HepG2 (cell line): ENCODE measurements around the gene TBL3. TPM values are rescaled to one million over a fixed set of nuclear protein-coding genes. Genes with fewer than 3 reads are reported as not detected.

ENCODE experiments used
- ATAD3A ChIP-seq: sonication (generic); formaldehyde crosslinking; IDR thresholded peaks from 2 replicates; pipeline ENCODE4 v1.4.0; 2020; ENCODE audit warnings: missing genetic modification reagents
- CBX2 ChIP-seq, 2 experiments: fragments of 200-600 bp in 1 of 2; sonication (generic); formaldehyde crosslinking in 1 of 2; IDR thresholded peaks; 2 replicates each; pipeline versions ENCODE4 v1.7.0 to v1.8.1; 2018 to 2022; ENCODE audit warnings: low read depth in 2 of 2, low read length in 1 of 2, mild to moderate bottlenecking in 1 of 2, missing genetic modification reagents in 1 of 2
- HOXA7 ChIP-seq: sonication (generic); formaldehyde crosslinking; IDR thresholded peaks from 2 replicates; pipeline ENCODE4 v1.8.1; 2022; ENCODE audit warnings: mild to moderate bottlenecking, missing genetic modification reagents, moderate library complexity
- RFX3 ChIP-seq: IDR thresholded peaks from 2 replicates; pipeline ENCODE4 v1.6.1; 2016; ENCODE audit warnings: missing biosample characterization, missing genetic modification reagents
- TARDBP ChIP-seq: sonication (generic); formaldehyde crosslinking; IDR thresholded peaks from 2 replicates; pipeline ENCODE4 v1.8.0; 2022; ENCODE audit warnings: mild to moderate bottlenecking, missing genetic modification reagents
- ZC3H13 ChIP-seq: sonication (generic); formaldehyde crosslinking; IDR thresholded peaks from 2 replicates; pipeline ENCODE4 v1.8.1; 2023; ENCODE audit warnings: mild to moderate bottlenecking, missing genetic modification reagents, moderate library complexity
- ZNF329 ChIP-seq: sonication (generic); formaldehyde crosslinking; IDR thresholded peaks from 2 replicates; pipeline ENCODE4 v1.9.0; 2021; ENCODE audit warnings: low read depth, mild to moderate bottlenecking, missing genetic modification reagents
- ZNF562 ChIP-seq: sonication (generic); formaldehyde crosslinking; IDR thresholded peaks from 2 replicates; pipeline ENCODE4 v1.8.0; 2022; ENCODE audit warnings: missing genetic modification reagents, borderline replicate concordance
- ZNF564 ChIP-seq: sonication (generic); formaldehyde crosslinking; IDR thresholded peaks from 2 replicates; pipeline ENCODE4 v1.8.1; 2023; ENCODE audit warnings: mild to moderate bottlenecking, missing genetic modification reagents
- ZNF724P ChIP-seq: sonication (generic); formaldehyde crosslinking; IDR thresholded peaks from 2 replicates; pipeline ENCODE4 v1.8.0; 2022; ENCODE audit warnings: missing genetic modification reagents, borderline replicate concordance
- polyA plus RNA-seq, 8 experiments: library from polyadenylated mRNA; depleted of rRNA in 3 of 8; stranded (reverse) in 7 of 8; unstranded in 1 of 8; fragments of >200 nt; fragmentation: Illumina TruSeq in 4 of 8; extraction: Trizol in 4 of 8; gene quantifications; 2 replicates each; pipeline versions ENCODE4 v1.2.1 to v1.2.3, GENCODE V29; 2011 to 2016; ENCODE audit warnings: low read depth in 4 of 8, missing spikeins in 1 of 8, mixed read lengths in 1 of 8; ENCODE audit not compliant: insufficient read depth in 1 of 8
- total RNA-seq, 5 experiments: library from RNA; depleted of rRNA; stranded (reverse); fragments of >200 nt; fragmentation: Illumina TruSeq; extraction: Trizol; gene quantifications; 2 replicates each; pipeline ENCODE4 v1.2.3, GENCODE V29; 2016; ENCODE audit warnings: low read depth in 1 of 5
- TF ChIP-seq, protein P1 (sequence below): sonication (generic); formaldehyde crosslinking; IDR thresholded peaks from 2 replicates; pipeline ENCODE4 v1.4.0; 2020; ENCODE audit warnings: missing genetic modification reagents
- TF ChIP-seq, protein P2 (sequence below): sonication (generic); formaldehyde crosslinking; IDR thresholded peaks from 2 replicates; pipeline ENCODE4 v1.5.0; 2020; ENCODE audit warnings: missing genetic modification reagents
- TF ChIP-seq, protein P3 (sequence below): sonication (generic); formaldehyde crosslinking; IDR thresholded peaks from 2 replicates; pipeline ENCODE4 v1.5.1; 2020; ENCODE audit warnings: missing genetic modification reagents, mild to moderate bottlenecking, borderline replicate concordance
- TF ChIP-seq, protein P4 (sequence below): sonication (generic); formaldehyde crosslinking; IDR thresholded peaks from 2 replicates; pipeline ENCODE4 v1.5.1; 2020; ENCODE audit warnings: mild to moderate bottlenecking, moderate library complexity, missing genetic modification reagents

TBL3 gene
- total and polyA plus RNA-seq, 2 of the 13 experiments (the other 11 are each of a cell fraction or from before 2014, with no cell fraction given) = 16.8 to 38.0 TPM

DNA sequence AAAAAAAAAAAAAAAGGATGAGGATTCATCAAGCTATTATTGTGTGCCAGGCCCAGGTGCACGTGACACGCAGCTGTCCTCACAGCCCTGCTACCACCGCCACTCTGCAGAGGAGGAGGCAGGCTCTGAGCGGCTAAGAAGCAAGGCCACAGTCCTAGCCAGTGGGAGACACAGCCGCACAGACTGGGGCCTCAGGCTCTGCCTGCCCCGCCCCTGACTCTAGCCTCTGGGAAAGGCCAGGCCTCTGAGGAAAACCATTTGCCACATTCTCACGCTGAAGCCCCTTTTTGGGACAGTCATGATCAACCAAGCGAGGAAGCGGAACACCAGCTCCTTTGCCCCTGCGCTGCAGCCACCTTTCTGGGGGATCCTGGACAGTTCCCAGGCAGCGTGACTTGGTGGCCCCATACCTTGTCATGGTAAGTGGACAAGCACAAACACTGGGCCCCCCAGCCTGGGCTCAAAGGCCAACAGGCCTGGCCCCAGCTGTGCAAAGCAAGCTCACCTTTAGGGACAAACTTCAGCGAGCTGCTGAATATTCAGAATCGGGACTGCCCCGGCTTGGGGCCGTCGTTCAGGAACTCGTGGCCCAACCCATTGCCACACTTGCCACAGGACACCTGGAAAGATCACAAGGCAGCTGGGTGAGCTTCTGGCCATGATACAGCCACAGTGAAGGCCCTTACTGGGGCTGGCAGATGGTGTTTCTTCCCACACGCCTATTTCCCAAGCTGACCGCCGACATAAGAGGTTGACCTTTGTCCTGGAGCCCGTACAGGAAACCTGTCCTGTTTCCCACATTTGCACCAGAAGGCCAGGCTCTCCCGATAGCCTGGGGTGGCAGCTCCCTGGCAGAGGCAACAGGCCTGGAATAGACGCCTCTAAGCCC is 31.3 kb upstream of the TBL3 start (continued):
- TF ChIP-seq ZNF329 (CRISPR knock-in tag) = 0 out of 2 replicates have a peak, but pooled peaks have one; percentile 16
- TF ChIP-seq ZNF724P (CRISPR knock-in tag) = peak; percentile 72; the same call in 1 of the 2 replicates
- TF ChIP-seq ATAD3A (CRISPR knock-in tag) = no peak
- TF ChIP-seq ZNF564 (CRISPR knock-in tag) = peak; percentile 32; the same call in 1 of the 2 replicates
- TF ChIP-seq, protein P1, sequence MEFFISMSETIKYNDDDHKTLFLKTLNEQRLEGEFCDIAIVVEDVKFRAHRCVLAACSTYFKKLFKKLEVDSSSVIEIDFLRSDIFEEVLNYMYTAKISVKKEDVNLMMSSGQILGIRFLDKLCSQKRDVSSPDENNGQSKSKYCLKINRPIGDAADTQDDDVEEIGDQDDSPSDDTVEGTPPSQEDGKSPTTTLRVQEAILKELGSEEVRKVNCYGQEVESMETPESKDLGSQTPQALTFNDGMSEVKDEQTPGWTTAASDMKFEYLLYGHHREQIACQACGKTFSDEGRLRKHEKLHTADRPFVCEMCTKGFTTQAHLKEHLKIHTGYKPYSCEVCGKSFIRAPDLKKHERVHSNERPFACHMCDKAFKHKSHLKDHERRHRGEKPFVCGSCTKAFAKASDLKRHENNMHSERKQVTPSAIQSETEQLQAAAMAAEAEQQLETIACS (CRISPR knock-in tag) = no peak
- no peak for TF ChIP-seq CBX2 (IDR thresholded peaks at IDR 0.05; ENCODE audit: low read depth, low read length)
- TF ChIP-seq CBX2 (CRISPR knock-in tag; IDR thresholded peaks at IDR 0.05; ENCODE audit: low read depth) = no peak
- peak; percentile 96 for TF ChIP-seq TARDBP (CRISPR knock-in tag)
- no peak for TF ChIP-seq HOXA7 (CRISPR knock-in tag)
- TF ChIP-seq, protein P2, sequence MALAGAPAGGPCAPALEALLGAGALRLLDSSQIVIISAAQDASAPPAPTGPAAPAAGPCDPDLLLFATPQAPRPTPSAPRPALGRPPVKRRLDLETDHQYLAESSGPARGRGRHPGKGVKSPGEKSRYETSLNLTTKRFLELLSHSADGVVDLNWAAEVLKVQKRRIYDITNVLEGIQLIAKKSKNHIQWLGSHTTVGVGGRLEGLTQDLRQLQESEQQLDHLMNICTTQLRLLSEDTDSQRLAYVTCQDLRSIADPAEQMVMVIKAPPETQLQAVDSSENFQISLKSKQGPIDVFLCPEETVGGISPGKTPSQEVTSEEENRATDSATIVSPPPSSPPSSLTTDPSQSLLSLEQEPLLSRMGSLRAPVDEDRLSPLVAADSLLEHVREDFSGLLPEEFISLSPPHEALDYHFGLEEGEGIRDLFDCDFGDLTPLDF (CRISPR knock-in tag) = 0 out of 2 replicates have a peak, but pooled peaks have one; percentile 32
- no peak for TF ChIP-seq ZNF562 (CRISPR knock-in tag)
- no peak; the same call in none of the 2 replicates for TF ChIP-seq ZC3H13 (CRISPR knock-in tag)
- TF ChIP-seq, protein P3, sequence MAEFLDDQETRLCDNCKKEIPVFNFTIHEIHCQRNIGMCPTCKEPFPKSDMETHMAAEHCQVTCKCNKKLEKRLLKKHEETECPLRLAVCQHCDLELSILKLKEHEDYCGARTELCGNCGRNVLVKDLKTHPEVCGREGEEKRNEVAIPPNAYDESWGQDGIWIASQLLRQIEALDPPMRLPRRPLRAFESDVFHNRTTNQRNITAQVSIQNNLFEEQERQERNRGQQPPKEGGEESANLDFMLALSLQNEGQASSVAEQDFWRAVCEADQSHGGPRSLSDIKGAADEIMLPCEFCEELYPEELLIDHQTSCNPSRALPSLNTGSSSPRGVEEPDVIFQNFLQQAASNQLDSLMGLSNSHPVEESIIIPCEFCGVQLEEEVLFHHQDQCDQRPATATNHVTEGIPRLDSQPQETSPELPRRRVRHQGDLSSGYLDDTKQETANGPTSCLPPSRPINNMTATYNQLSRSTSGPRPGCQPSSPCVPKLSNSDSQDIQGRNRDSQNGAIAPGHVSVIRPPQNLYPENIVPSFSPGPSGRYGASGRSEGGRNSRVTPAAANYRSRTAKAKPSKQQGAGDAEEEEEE (CRISPR knock-in tag) = no peak
- TF ChIP-seq, protein P4, sequence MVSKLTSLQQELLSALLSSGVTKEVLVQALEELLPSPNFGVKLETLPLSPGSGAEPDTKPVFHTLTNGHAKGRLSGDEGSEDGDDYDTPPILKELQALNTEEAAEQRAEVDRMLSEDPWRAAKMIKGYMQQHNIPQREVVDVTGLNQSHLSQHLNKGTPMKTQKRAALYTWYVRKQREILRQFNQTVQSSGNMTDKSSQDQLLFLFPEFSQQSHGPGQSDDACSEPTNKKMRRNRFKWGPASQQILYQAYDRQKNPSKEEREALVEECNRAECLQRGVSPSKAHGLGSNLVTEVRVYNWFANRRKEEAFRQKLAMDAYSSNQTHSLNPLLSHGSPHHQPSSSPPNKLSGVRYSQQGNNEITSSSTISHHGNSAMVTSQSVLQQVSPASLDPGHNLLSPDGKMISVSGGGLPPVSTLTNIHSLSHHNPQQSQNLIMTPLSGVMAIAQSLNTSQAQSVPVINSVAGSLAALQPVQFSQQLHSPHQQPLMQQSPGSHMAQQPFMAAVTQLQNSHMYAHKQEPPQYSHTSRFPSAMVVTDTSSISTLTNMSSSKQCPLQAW (CRISPR knock-in tag) = peak; percentile 78; the same call in 1 of the 2 replicates
- TF ChIP-seq RFX3 (CRISPR knock-in tag) = no peak
